Left renal cortex interstitium (tissue), 4 donors: Measurements from ENCODE around the gene TIMMDC1. TPM values are rescaled to one million over a fixed set of nuclear protein-coding genes. Genes with fewer than 3 reads are reported as not detected.
"Not testable (repeated sequence)": the region's sequence is repeated elsewhere in the genome, so short reads cannot be mapped to it uniquely, and the experiment has no call there.

Source experiments
- DNase-seq, 4 donors: peaks; one replicate each; pipeline ENCODE4 v3.0.0-alpha.2; 2013; ENCODE audit warnings: low read depth in 4 of 4, low spot score in 2 of 4, missing footprints in 1 of 4
- polyA plus RNA-seq, 4 donors: library from polyadenylated mRNA; unstranded; fragments of 120-200 nt; gene quantifications; one replicate each; pipeline ENCODE4 v1.2.1, GENCODE V29; 2013; ENCODE audit not compliant: insufficient read length in 4 of 4

Gene TIMMDC1
- polyA plus RNA-seq, 4 donors: 101 to 113 (median 106) TPM

- no peak for DNase-seq
These were observed 55.6 kb downstream of the TIMMDC1 start for GRCh38 chr3:119553823-119554415.

- DNase-seq: no peak
These were observed 57.0 kb downstream of the TIMMDC1 start for GRCh38 chr3:119555309-119555735.

DNA sequence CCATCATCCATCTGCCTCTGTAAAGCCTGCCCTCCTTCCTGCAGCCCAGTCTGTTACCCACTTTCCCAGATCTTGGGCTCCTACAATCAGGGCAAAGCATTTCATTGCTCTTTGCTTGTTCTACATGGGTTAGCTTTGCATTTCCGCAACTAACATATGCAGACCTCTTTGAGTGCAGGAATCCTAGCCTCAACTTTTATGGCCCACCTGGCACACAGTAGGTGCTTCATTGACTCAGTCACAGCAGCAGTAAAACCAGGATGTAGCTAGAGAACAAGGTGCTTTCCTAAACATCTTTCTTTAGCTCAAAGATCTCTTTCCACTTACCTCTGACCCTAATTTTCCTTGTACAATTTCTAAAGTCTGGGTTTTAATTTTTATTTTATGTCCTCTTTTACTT, 57.6 kb downstream of the TIMMDC1 start:
- no peak for DNase-seq

- no peak for DNase-seq
These were observed 59.0 kb downstream of the TIMMDC1 start for GRCh38 chr3:119557192-119557876.

DNA sequence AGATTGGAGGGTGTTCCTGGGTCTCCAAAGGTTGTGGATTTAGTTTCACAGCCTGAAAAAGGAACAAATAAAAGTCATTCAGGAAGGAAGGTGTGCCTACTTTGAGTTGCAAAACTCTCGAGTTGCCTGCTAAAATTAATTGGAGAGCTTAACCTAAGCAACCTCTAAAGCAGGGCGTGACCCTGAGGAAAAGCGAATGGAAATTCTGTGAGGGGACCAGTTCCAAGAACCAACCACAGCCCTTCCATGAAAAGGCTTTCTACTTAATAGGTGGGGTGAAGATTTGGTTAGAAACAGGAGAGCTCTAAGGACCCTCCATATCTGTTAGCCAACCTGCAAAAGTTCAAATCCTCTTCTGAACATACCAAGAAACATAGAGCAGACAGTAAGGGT, 59.5 kb downstream of the TIMMDC1 start:
- no peak for DNase-seq

GRCh38 chr3:119558626-119559317, 60.4 kb downstream of the TIMMDC1 start:
- no peak for DNase-seq

DNA sequence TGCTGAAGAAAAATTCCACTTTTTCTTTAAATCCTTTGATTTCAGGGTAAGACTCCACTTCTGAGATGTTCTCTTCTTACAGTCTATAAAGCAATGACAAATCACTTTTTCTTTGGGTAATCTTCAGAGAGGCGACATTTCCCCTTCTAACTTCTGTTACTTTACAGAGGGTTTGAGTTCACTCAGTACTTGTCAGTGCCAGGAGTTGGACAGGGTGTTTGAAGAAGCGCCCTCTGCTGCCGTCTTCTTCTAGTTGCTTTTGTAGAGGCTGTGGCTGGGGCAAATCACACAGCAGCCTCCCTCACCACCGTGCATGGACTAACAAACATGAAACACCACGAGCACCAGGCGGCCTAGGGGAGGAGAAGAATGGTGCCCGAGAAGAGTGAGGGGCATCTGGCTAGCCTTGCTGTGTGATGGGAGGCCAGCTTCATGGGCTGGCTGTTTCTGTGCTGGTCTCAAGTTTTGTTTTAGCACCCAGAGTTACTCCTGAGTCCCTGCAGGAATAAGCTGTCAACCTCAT, 61.2 kb downstream of the TIMMDC1 start, which contains the start of gene CD80:
CD80 (minus strand) TSS at position 174 of the 523 bp plus-strand sequence. CDS start 1,886 bp downstream, outside the sequence.
- no peak for DNase-seq

- DNase-seq: no peak
These were observed 61.8 kb downstream of the TIMMDC1 start for GRCh38 chr3:119560160-119560559.

DNA sequence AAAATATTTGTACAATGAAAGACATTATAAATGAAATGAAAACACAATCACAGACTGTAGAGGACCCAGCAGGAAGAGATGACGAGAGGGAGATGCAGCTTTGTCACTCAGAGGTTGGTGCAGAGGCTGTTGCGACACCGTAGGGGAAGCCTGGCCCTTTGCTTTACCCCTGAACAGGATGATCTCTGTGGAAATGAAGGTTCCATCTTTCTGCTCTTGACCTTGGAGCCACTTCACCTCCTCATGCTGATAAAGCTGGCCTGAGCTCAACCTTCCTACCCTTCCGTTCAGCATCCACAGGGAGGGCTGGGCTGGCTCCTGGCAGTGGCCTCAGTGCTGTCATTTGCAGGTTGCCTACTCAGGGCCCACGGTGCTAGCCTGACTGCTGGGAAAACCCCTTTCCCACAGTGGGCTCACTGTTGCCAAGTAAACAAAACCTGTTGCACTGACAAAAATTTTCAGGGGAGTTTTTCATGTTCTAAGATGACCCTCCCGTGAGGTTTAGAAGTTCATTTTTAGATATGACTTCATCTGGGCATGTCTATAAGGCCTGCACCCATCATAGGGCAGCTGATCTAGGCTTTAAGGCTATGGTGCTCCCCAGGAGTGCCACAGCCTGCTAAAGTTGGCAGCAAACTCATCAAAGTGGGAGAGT, 64.1 kb downstream of the TIMMDC1 start:
- DNase-seq: no peak

GRCh38 chr3:119563334-119563733, 65.0 kb downstream of the TIMMDC1 start:
- not testable (repeated sequence) for DNase-seq

DNA sequence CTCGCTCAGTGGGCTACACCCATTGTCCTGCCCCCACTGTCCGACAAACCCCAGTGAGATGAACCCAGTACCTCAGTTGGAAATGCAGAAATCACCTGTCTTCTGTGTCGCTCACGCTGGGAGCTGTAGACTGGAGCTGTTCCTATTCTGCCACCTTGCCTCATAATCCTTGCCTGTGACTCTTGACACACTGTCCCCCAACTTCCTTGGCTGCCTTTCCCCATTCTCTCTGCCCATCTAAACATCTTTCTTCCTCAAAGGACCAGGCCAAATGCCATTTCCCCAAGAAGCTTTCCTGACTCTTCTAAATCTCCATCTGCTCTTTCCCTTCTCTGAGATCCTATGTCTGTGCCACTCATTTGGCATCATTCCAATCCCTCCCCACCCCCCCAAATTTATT, 70.8 kb downstream of the TIMMDC1 start:
- no peak for DNase-seq

DNA sequence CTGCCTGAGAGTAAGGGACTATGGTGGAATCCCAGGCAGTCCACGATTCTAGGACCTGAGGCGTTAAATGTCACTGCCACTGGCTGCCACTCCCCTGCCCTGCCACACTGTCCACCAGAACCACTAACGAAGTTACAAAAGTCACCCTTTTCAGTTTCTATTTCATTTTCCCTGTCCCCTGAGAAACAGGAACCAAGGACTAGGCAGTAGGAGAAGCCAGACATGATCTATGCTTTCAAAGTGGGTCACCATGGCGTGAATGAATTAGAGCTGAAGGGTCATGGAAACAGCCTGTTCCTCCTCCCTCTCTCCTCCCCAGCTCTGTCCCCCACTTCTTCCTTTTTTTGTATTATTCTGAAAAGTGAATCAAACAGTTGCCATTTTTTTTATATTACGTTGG, 71.9 kb downstream of the TIMMDC1 start:
- no peak for DNase-seq

DNA sequence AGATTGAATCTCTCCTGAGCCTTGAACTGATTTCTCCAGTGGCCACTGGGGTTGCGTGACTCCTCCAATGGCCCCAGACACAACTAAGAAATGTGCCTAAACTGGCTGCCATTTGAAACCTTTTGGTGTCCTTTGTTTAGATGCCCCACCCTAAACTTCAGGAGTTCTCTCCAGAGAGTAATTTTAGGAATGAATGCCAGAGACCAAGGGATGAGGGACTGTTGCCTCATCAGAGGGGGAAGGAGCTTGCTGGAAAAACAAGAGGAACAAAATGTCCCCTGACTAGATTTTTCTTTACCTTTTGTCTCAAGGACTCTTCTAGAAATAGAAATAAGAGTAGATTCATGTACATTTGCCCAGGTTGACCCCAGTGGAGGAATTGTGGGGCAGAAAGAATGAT, 72.9 kb downstream of the TIMMDC1 start:
- DNase-seq: no peak

GRCh38 chr3:119571688-119572087, 73.3 kb downstream of the TIMMDC1 start:
- DNase-seq: no peak

Other genes starting within 250 kb of the TIMMDC1 start
- gene ARHGAP31, start 204.2 kb upstream of the TIMMDC1 start, polyA plus RNA-seq: 10 to 100 TPM; 10.8 to 15.4 (median 12.7) TPM
- gene TMEM39A, start 34.9 kb upstream of the TIMMDC1 start, polyA plus RNA-seq: 10 to 100 TPM; 46.2 to 60.1 (median 53.3) TPM
- 10 to 100 TPM; 20.5 to 31.6 (median 26.4) TPM for gene POGLUT1, start 29.6 kb upstream of the TIMMDC1 start, polyA plus RNA-seq
- gene CD80, start 61.1 kb downstream of the TIMMDC1 start, polyA plus RNA-seq: under 1 TPM; 0.17 to 0.25 (median 0.23) TPM
- gene ADPRH, start 80.9 kb downstream of the TIMMDC1 start, polyA plus RNA-seq: 1 to 10 TPM; 5.9 to 7.1 (median 6.5) TPM
- gene PLA1A, start 99.3 kb downstream of the TIMMDC1 start, polyA plus RNA-seq: 1 to 10 TPM; 6.0 to 7.7 (median 6.9) TPM
- gene POPDC2, start 162.0 kb downstream of the TIMMDC1 start, polyA plus RNA-seq: 1 to 10 TPM; 4.3 to 6.0 (median 4.7) TPM
- 10 to 100 TPM; 41.5 to 65.2 (median 48.0) TPM for gene COX17, start 178.9 kb downstream of the TIMMDC1 start, polyA plus RNA-seq
- 10 to 100 TPM; 15.3 to 37.4 (median 24.3) TPM for gene CFAP91, start 204.5 kb downstream of the TIMMDC1 start, polyA plus RNA-seq